Measurements from ENCODE around the gene PLEKHB2. TPM values are rescaled to one million over a fixed set of nuclear protein-coding genes. Genes with fewer than 3 reads are reported as not detected.

PLEKHB2 gene
- total and polyA plus RNA-seq, 12 donors: 16.1 to 214 (median 96.0) TPM

- TF ChIP-seq CTCF (IDR thresholded peaks at IDR 0.05) (no peak), POLR2A (IDR thresholded peaks at IDR 0.05) (no peak)
- intact Hi-C loops (cut with DNase I): loop anchor here in 1 of 2 donors (10.0 kb wide), 3 partner anchors 183 to 333 kb away; no protein-coding TSS in a partner anchor
- H3K36me3 ChIP-seq (replicated peaks in 1 of 2): peaks cover 0 to 33% of the 10 kb centered on the region in 2 donors
These were observed 46.3 kb downstream of the PLEKHB2 start for GRCh38 chr2:131151398-131151797.

GRCh38 chr2:131152074-131152473 lies 46.9 kb downstream of the PLEKHB2 start:
- H3K27ac ChIP-seq: no peak overlapping the region
- 50 to 59% (median 55%) methylated on average over 5 to 7 of the region's 7 CpGs for WGBS, 4 donors
- no peaks in the 10 kb centered on the region for H3K9me3 ChIP-seq (replicated peaks in 1 of 3)
- H3K4me3 ChIP-seq: no peak overlapping the region
- H3K36me3 ChIP-seq (replicated peaks in 1 of 2): peaks cover 0 to 26% of the 10 kb centered on the region in 2 donors
- H3K4me1 ChIP-seq (replicated peaks in 1 of 2): no peaks in the 10 kb centered on the region
- intact Hi-C loops (cut with DNase I): loop anchor here in 1 of 2 donors (10.0 kb wide), 3 partner anchors 183 to 333 kb away; no protein-coding TSS in a partner anchor
- no peaks in the 10 kb centered on the region for H3K27me3 ChIP-seq
- TF ChIP-seq POLR2A (IDR thresholded peaks at IDR 0.05): no peak
- TF ChIP-seq CTCF (IDR thresholded peaks at IDR 0.05): no peak
- DNase-seq: no peak

More at GRCh38 chr2:131151398-131151797, 46.3 kb downstream of the PLEKHB2 start:
- Histone ChIP-seq H3K27ac (no peak overlapping the region), H3K4me3 (no peak overlapping the region), H3K4me1 (replicated peaks in 1 of 2) (no peaks in the 10 kb centered on the region), H3K9me3 (replicated peaks in 1 of 3) (no peaks in the 10 kb centered on the region), H3K27me3 (no peaks in the 10 kb centered on the region)
- WGBS, 4 donors: 73 to 90% (median 86%) methylated on average over 4 to 6 of the region's 6 CpGs
- DNase-seq: no peak

- DNase-seq: no peak
- TF ChIP-seq POLR2A (IDR thresholded peaks at IDR 0.05) (no peak), CTCF (IDR thresholded peaks at IDR 0.05) (no peak)
- H3K9me3 ChIP-seq (replicated peaks in 1 of 3): no peaks in the 10 kb centered on the region
- intact Hi-C loops (cut with DNase I): loop anchor here in 1 of 2 donors (10.0 kb wide), 3 partner anchors 181 to 331 kb away; no protein-coding TSS in a partner anchor
- H3K36me3 ChIP-seq (replicated peaks in 1 of 2): peaks cover 0 to 14% of the 10 kb centered on the region in 2 donors
- H3K27ac ChIP-seq: no peak overlapping the region
- H3K27me3 ChIP-seq: no peaks in the 10 kb centered on the region
- WGBS, 4 donors: 56 to 80% (median 64%) methylated on average over 2 to 4 of the region's 4 CpGs
- H3K4me1 ChIP-seq (replicated peaks in 1 of 2): no peaks in the 10 kb centered on the region
- no peak overlapping the region for H3K4me3 ChIP-seq
These were observed 48.4 kb downstream of the PLEKHB2 start for GRCh38 chr2:131153529-131153928.

GRCh38 chr2:131154071-131154531 lies 49.0 kb downstream of the PLEKHB2 start:
- Histone ChIP-seq H3K9me3 (replicated peaks in 1 of 3) (no peaks in the 10 kb centered on the region), H3K4me1 (replicated peaks in 1 of 2) (no peaks in the 10 kb centered on the region), H3K36me3 (replicated peaks in 1 of 2) (peaks cover 0 to 8% of the 10 kb centered on the region in 2 donors), H3K27ac (no peak overlapping the region), H3K27me3 (no peaks in the 10 kb centered on the region), H3K4me3 (no peak overlapping the region)
- intact Hi-C loops (cut with DNase I): loop anchor here in 1 of 2 donors (10.0 kb wide), 3 partner anchors 181 to 331 kb away; no protein-coding TSS in a partner anchor
- TF ChIP-seq CTCF (IDR thresholded peaks at IDR 0.05): peak; percentile 77 to 95 (median 88)
- TF ChIP-seq POLR2A (IDR thresholded peaks at IDR 0.05): no peak
- DNase-seq: peak; percentile 39 to 76 (median 59)
- 30 to 55% (median 36%) methylated on average over 4 to 10 of the region's 10 CpGs for WGBS, 4 donors

Measured in adrenal gland (tissue), 12 donors.